IMR-90 (cell line): ENCODE data around the gene PCK1. TPM values are rescaled to one million over a fixed set of nuclear protein-coding genes. Genes with fewer than 3 reads are reported as not detected.

Experiments
- ATAC-seq: fragments of 200-7000 bp; cut with Tn5 transposase; 2 replicates; pipeline ENCODE4 v1.9.1; 2020; ENCODE audit warnings: low read depth, mild to moderate bottlenecking, moderate library complexity
- BruUV-seq: library from RNA; stranded (reverse); fragments of 400-500 nt; replicated peaks from 2 replicates; lab custom pipeline; 2021; lab: Mats Ljungman, UMichigan
- CTCF ChIA-PET: fragments of 300-600 bp; formaldehyde crosslinking; extraction: SDS; loops from one replicate; lab custom pipeline; 2021; ENCODE audit warnings: antibody characterized with exemption; lab: Yijun Ruan, JAX
- POLR2A ChIA-PET: fragments of 300-600 bp; sonication (Branson Sonifier 250); formaldehyde crosslinking; loops from one replicate; lab custom pipeline; 2022; ENCODE audit warnings: antibody characterized with exemption; ENCODE audit not compliant: unreplicated experiment; lab: Charles Lee
- DNase-seq: peaks from one replicate; pipeline ENCODE4 v3.0.0; 2013
- H2AFZ ChIP-seq: replicated peaks from 2 replicates; pipeline ENCODE3; 2013; ENCODE audit warnings: low read length, mild to moderate bottlenecking; ENCODE audit not compliant: poor library complexity
- H2AK5ac ChIP-seq: 2 replicates; pipeline ENCODE4 v1.6.1; 2013; ENCODE audit warnings: low read depth, low read length, inconsistent platforms
- H2AK9ac ChIP-seq: replicated peaks from 2 replicates; pipeline ENCODE3; 2013; ENCODE audit warnings: mild to moderate bottlenecking, low read depth, low read length, moderate library complexity; ENCODE audit not compliant: poor library complexity
- H2BK120ac ChIP-seq: 2 replicates; pipeline ENCODE4 v1.6.1; 2013; ENCODE audit warnings: low read depth, low read length, inconsistent platforms
- H2BK15ac ChIP-seq: 3 replicates; pipeline ENCODE4 v1.6.1; 2013; ENCODE audit warnings: low read depth, low read length, inconsistent platforms
- H2BK20ac ChIP-seq: 2 replicates; pipeline ENCODE4 v1.6.1; 2013; ENCODE audit warnings: low read depth, mild to moderate bottlenecking, inconsistent platforms, low read length, moderate library complexity
- H2BK5ac ChIP-seq: 2 replicates; pipeline ENCODE4 v1.6.1; 2013; ENCODE audit warnings: mild to moderate bottlenecking, low read depth, low read length, inconsistent platforms; ENCODE audit not compliant: poor library complexity, severe bottlenecking
- H3K14ac ChIP-seq: replicated peaks from 2 replicates; pipeline ENCODE4 v1.6.1; 2013; ENCODE audit warnings: low read depth, low read length, inconsistent platforms
- H3K18ac ChIP-seq: 2 replicates; pipeline ENCODE4 v1.6.1; 2013; ENCODE audit warnings: low read depth, low read length, control low read depth
- H3K23ac ChIP-seq: 2 replicates; pipeline ENCODE4 v1.6.1; 2013; ENCODE audit warnings: low read depth, low read length, inconsistent platforms
- H3K27ac ChIP-seq: 2 replicates; pipeline ENCODE4 v1.5.1; 2013; ENCODE audit warnings: mild to moderate bottlenecking, control low read depth, low read length; ENCODE audit not compliant: insufficient read depth
- H3K27me3 ChIP-seq: 2 replicates; pipeline ENCODE4 v1.6.1; 2013; ENCODE audit warnings: low read length; ENCODE audit not compliant: control insufficient read depth, insufficient read depth
- H3K36me3 ChIP-seq: 2 replicates; pipeline ENCODE4 v1.6.1; 2013; ENCODE audit warnings: low read length, mixed read lengths; ENCODE audit not compliant: control insufficient read depth, insufficient read depth
- H3K4ac ChIP-seq: 2 replicates; pipeline ENCODE4 v1.6.1; 2013; ENCODE audit warnings: low read depth, low read length, inconsistent platforms
- H3K4me1 ChIP-seq: 2 replicates; pipeline ENCODE4 v1.6.1; 2013; ENCODE audit warnings: low read length, mixed read lengths; ENCODE audit not compliant: control insufficient read depth, insufficient read depth
- H3K4me2 ChIP-seq: 2 replicates; pipeline ENCODE4 v1.6.1; 2013; ENCODE audit warnings: low read depth, mild to moderate bottlenecking, control low read depth, low read length, moderate library complexity
- H3K4me3 ChIP-seq: 2 replicates; pipeline ENCODE4 v1.5.1; 2013; ENCODE audit warnings: low read depth, mild to moderate bottlenecking, control low read depth, low read length, moderate library complexity; ENCODE audit not compliant: insufficient read depth
- H3K56ac ChIP-seq: 2 replicates; pipeline ENCODE4 v1.6.1; 2013; ENCODE audit warnings: low read length, inconsistent platforms; ENCODE audit not compliant: insufficient read depth; ENCODE audit errors: extremely low read depth
- H3K79me1 ChIP-seq, 2 experiments: 2 replicates each; pipeline ENCODE4 v1.6.1; 2013; ENCODE audit warnings: low read length in 2 of 2, inconsistent platforms in 1 of 2, low read depth in 1 of 2
- H3K9ac ChIP-seq: 2 replicates; pipeline ENCODE4 v1.6.1; 2013; ENCODE audit warnings: low read depth, low read length, control low read depth
- H3K9me1 ChIP-seq: 2 replicates; pipeline ENCODE4 v1.6.1; 2013; ENCODE audit warnings: low read length, inconsistent platforms; ENCODE audit not compliant: insufficient read depth
- H3K9me3 ChIP-seq: 2 replicates; pipeline ENCODE4 v1.6.1; 2013; ENCODE audit warnings: low read length; ENCODE audit not compliant: control insufficient read depth, insufficient read depth
- H4K20me1 ChIP-seq: 2 replicates; pipeline ENCODE4 v1.6.1; 2013; ENCODE audit warnings: low read length, inconsistent platforms; ENCODE audit not compliant: insufficient read depth
- H4K5ac ChIP-seq: 2 replicates; pipeline ENCODE4 v1.6.1; 2013; ENCODE audit warnings: mild to moderate bottlenecking, low read depth, low read length, control low read depth
- H4K8ac ChIP-seq, 2 experiments: 2 replicates each; pipeline ENCODE4 v1.6.1; 2013; ENCODE audit warnings: low read depth in 2 of 2, low read length in 2 of 2, control low read depth in 1 of 2, inconsistent platforms in 1 of 2
- H4K91ac ChIP-seq: 2 replicates; pipeline ENCODE4 v1.6.1; 2013; ENCODE audit warnings: low read depth, low read length, inconsistent platforms; ENCODE audit not compliant: insufficient read depth
- BHLHE40 ChIP-seq: fragments of 150-350 bp; IDR thresholded peaks from 2 replicates; pipeline ENCODE4 v1.6.1; 2016; ENCODE audit warnings: mild to moderate bottlenecking, low read depth, low read length
- CTCF ChIP-seq: conservative IDR thresholded peaks from 2 replicates; pipeline ENCODE4 v1.5.1; 2012; ENCODE audit warnings: mild to moderate bottlenecking, low read depth, low read length, improper control_type of control experiment
- ELK1 ChIP-seq: fragments of 150-350 bp; IDR thresholded peaks from 2 replicates; pipeline ENCODE4 v1.6.1; 2016; ENCODE audit warnings: low read depth, mild to moderate bottlenecking, low read length, moderate library complexity, borderline replicate concordance
- FOS ChIP-seq: fragments of 150-350 bp; IDR thresholded peaks from 2 replicates; pipeline ENCODE4 v1.6.1; 2016; ENCODE audit warnings: low read depth, low read length
- MAFK ChIP-seq: IDR thresholded peaks from 2 replicates; pipeline ENCODE4 v1.6.1; 2012; ENCODE audit warnings: low read depth, low read length, improper control_type of control experiment
- MAZ ChIP-seq: IDR thresholded peaks from 2 replicates; pipeline ENCODE4 v1.6.1; 2012; ENCODE audit warnings: low read depth, mild to moderate bottlenecking, low read length, improper control_type of control experiment, moderate library complexity, borderline replicate concordance
- MXI1 ChIP-seq: IDR thresholded peaks from 2 replicates; pipeline ENCODE4 v1.6.1; 2012; ENCODE audit warnings: low read depth, mild to moderate bottlenecking, low read length, moderate library complexity, borderline replicate concordance
- NFE2L2 ChIP-seq: fragments of 150-350 bp; IDR thresholded peaks from 2 replicates; pipeline ENCODE4 v1.6.1; 2016; ENCODE audit warnings: low read depth, mild to moderate bottlenecking, low read length
- POLR2A ChIP-seq: IDR thresholded peaks from 2 replicates; pipeline ENCODE4 v1.6.1; 2012; ENCODE audit warnings: mild to moderate bottlenecking, low read depth, low read length
- WGBS, 2 experiments: methylation state at CpG; one replicate each; pipeline versions ENCODE4 v1.1.5 to v1.1.7; 2013; ENCODE audit warnings: missing lambda C conversion rate in 2 of 2; ENCODE audit not compliant: insufficient read length in 1 of 2; ENCODE audit errors: extremely low coverage in 2 of 2; 5-methylcytosine and 5-hydroxymethylcytosine counted together
- dilution Hi-C: fragments of 300-500 bp; cut with HindIII; formaldehyde crosslinking; loops from one replicate; pipeline ENCODE4 v1.14.3; 2018; ENCODE audit warnings: low sequenced_read_pairs; ENCODE audit not compliant: unreplicated experiment
- in situ Hi-C: fragments of 300-500 bp; cut with MboI; formaldehyde crosslinking; loops from 3 replicates; pipeline ENCODE4 v1.14.3; 2019; ENCODE audit warnings: low sequenced_read_pairs, inconsistent platforms, mixed read lengths
- intact Hi-C: fragments of 100-400 bp; cut with micrococcal nuclease; formaldehyde crosslinking; loops from 2 replicates; pipeline ENCODE4 v1.10.0; 2022
- polyA plus RNA-seq, 3 experiments: library from polyadenylated mRNA; depleted of rRNA; stranded (reverse); fragments of >200 nt; gene quantifications; 2 replicates each; pipeline ENCODE4 v1.2.3, GENCODE V29; 2012; ENCODE audit warnings: low replicate concordance in 1 of 3
- total RNA-seq: library from RNA; depleted of rRNA; stranded (reverse); fragments of >200 nt; gene quantifications from 2 replicates; pipeline ENCODE4 v1.2.3, GENCODE V29; 2012

Gene PCK1
- total and polyA plus RNA-seq, 2 of the 4 experiments (the other 2 are of a cell fraction): not detected

GRCh38 chr20:57573894-57574293, 13.0 kb downstream of the PCK1 start:
- Histone ChIP-seq H4K5ac (no peak overlapping the region), H2BK5ac (no peak overlapping the region), H2BK120ac (no peak overlapping the region), H4K20me1 (no peaks in the 10 kb centered on the region), H4K8ac (no peak overlapping the region), H3K36me3 (no peaks in the 10 kb centered on the region), H3K27me3 (peaks cover 27% of the 10 kb centered on the region), H3K27ac (no peak overlapping the region), H3K9ac (no peak overlapping the region), H3K18ac (no peak overlapping the region), H2AK9ac (no peak overlapping the region), H3K4me3 (no peak overlapping the region), H3K4me2 (no peak overlapping the region), H3K4ac (no peak overlapping the region), H3K23ac (no peak overlapping the region), H2AK5ac (no peak overlapping the region), H3K9me3 (no peaks in the 10 kb centered on the region), H4K91ac (no peak overlapping the region), H2BK20ac (no peak overlapping the region), H2BK15ac (no peak overlapping the region), H2AFZ (no peak overlapping the region), H3K56ac (no peak overlapping the region), H3K79me1 (no peaks in the 10 kb centered on the region), H3K9me1 (no peaks in the 10 kb centered on the region), H3K4me1 (no peaks in the 10 kb centered on the region), H3K14ac (no peak overlapping the region)
- WGBS, 2 experiments: no CpG with 5 or more reads among the region's 5 CpGs
- BruUV-seq: no TSS peak
- DNase-seq (no peak), ATAC-seq (no peak)
- intact Hi-C loops: no loop called here
- TF ChIP-seq FOS (no peak), ELK1 (no peak), NFE2L2 (no peak), MAZ (no peak), MAFK (no peak), CTCF (no peak), MXI1 (no peak), BHLHE40 (no peak), POLR2A (no peak)
- ChIA-PET POLR2A (no interaction called here), CTCF (no interaction called here)
- dilution Hi-C loops: no loop called here
- in situ Hi-C loops: no loop called here
